WTC11 (cell line): ENCODE results near the gene TNS2. TPM values are rescaled to one million over a fixed set of nuclear protein-coding genes. Genes with fewer than 3 reads are reported as not detected.
"Not testable (repeated sequence)": the region's sequence is repeated elsewhere in the genome, so short reads cannot be mapped to it uniquely, and the experiment has no call there.

ENCODE experiments used
- ATAC-seq: fragments of 200-7000 bp; cut with Tn5 transposase; 2 replicates; pipeline ENCODE4 v1.10.0; 2021; ENCODE audit warnings: mild to moderate bottlenecking, moderate library complexity
- CTCF ChIA-PET: fragments of 300-600 bp; sonication (Branson Sonifier 250); formaldehyde crosslinking; loops from one replicate; lab custom pipeline; 2021; ENCODE audit warnings: antibody characterized with exemption; lab: Charles Lee
- POLR2A ChIA-PET: fragments of 350-600 bp; sonication (Branson Sonifier 250); formaldehyde crosslinking; loops from one replicate; lab custom pipeline; 2021; ENCODE audit warnings: antibody characterized with exemption; lab: Charles Lee
- DNase-seq: peaks from one replicate; pipeline ENCODE4 v3.0.0; 2021; ENCODE audit warnings: low spot score
- H3K27ac Mint-ChIP-seq: 2 replicates; pipeline ENCODE4 v1.8.0; 2021; ENCODE audit warnings: mixed read lengths
- H3K27me3 Mint-ChIP-seq: 2 replicates; pipeline ENCODE4 v1.8.0; 2021; ENCODE audit warnings: low read depth, mild to moderate bottlenecking, moderate library complexity, mixed read lengths
- H3K36me3 Mint-ChIP-seq: 2 replicates; pipeline ENCODE4 v1.8.0; 2021; ENCODE audit warnings: mixed read lengths
- H3K4me1 Mint-ChIP-seq: 2 replicates; pipeline ENCODE4 v1.8.0; 2022; ENCODE audit warnings: mixed read lengths
- H3K4me3 Mint-ChIP-seq: 2 replicates; pipeline ENCODE4 v1.8.0; 2021; ENCODE audit warnings: mild to moderate bottlenecking, moderate library complexity, mixed read lengths
- H3K9me3 Mint-ChIP-seq: 2 replicates; pipeline ENCODE4 v1.8.0; 2021; ENCODE audit warnings: mixed read lengths
- E2F1 ChIP-seq: sonication (generic); formaldehyde crosslinking; IDR thresholded peaks from 2 replicates; pipeline ENCODE4 v1.8.0; 2022; ENCODE audit warnings: mild to moderate bottlenecking, missing genetic modification reagents
- ESRRA ChIP-seq: sonication (generic); formaldehyde crosslinking; IDR thresholded peaks from 2 replicates; pipeline ENCODE4 v1.8.1; 2022; ENCODE audit warnings: mild to moderate bottlenecking, missing genetic modification reagents, borderline replicate concordance
- FOXK1 ChIP-seq: sonication (generic); formaldehyde crosslinking; IDR thresholded peaks from 2 replicates; pipeline ENCODE4 v1.8.0; 2022; ENCODE audit warnings: mild to moderate bottlenecking, moderate library complexity, missing genetic modification reagents
- MAX ChIP-seq: sonication (generic); formaldehyde crosslinking; IDR thresholded peaks from 2 replicates; pipeline ENCODE4 v1.8.0; 2022; ENCODE audit warnings: mild to moderate bottlenecking, missing genetic modification reagents
- NFATC4 ChIP-seq: fragments of 250-450 bp; sonication (Bioruptor Pico); IDR thresholded peaks from 2 replicates; pipeline ENCODE4 v1.9.0; 2021; ENCODE audit warnings: mild to moderate bottlenecking
- NR2C2 ChIP-seq: sonication (generic); formaldehyde crosslinking; IDR thresholded peaks from 2 replicates; pipeline ENCODE4 v1.8.0; 2022; ENCODE audit warnings: mild to moderate bottlenecking, missing genetic modification reagents
- TEAD4 ChIP-seq: sonication (generic); formaldehyde crosslinking; IDR thresholded peaks from 2 replicates; pipeline ENCODE4 v1.8.0; 2022; ENCODE audit warnings: mild to moderate bottlenecking, missing genetic modification reagents
- TP53 ChIP-seq: sonication (generic); formaldehyde crosslinking; IDR thresholded peaks from 2 replicates; pipeline ENCODE4 v1.8.1; 2023; ENCODE audit warnings: mild to moderate bottlenecking, missing genetic modification reagents
- ZBTB21 ChIP-seq: sonication (generic); formaldehyde crosslinking; IDR thresholded peaks from 2 replicates; pipeline ENCODE4 v1.8.1; 2023; ENCODE audit warnings: mild to moderate bottlenecking, missing genetic modification reagents, borderline replicate concordance
- ZNF232 ChIP-seq: sonication (generic); formaldehyde crosslinking; IDR thresholded peaks from 2 replicates; pipeline ENCODE4 v1.8.0; 2022; ENCODE audit warnings: mild to moderate bottlenecking, missing genetic modification reagents
- ZNF416 ChIP-seq: fragments of 250-450 bp; sonication (Bioruptor Pico); IDR thresholded peaks from 2 replicates; pipeline ENCODE4 v1.9.0; 2021; ENCODE audit warnings: mild to moderate bottlenecking, inconsistent platforms
- ZNF423 ChIP-seq: fragments of 250-450 bp; sonication (Bioruptor Pico); IDR thresholded peaks from 2 replicates; pipeline ENCODE4 v2.1.2; 2022; ENCODE audit warnings: mild to moderate bottlenecking, moderate library complexity
- total RNA-seq: library from RNA; stranded (reverse); gene quantifications from 3 replicates; pipeline ENCODE4 v1.2.3, GENCODE V29; 2021
- TF ChIP-seq, protein P1 (sequence below): fragments of 250-450 bp; sonication (Bioruptor Pico); IDR thresholded peaks from 2 replicates; pipeline ENCODE4 v1.9.0; 2021; ENCODE audit warnings: mild to moderate bottlenecking
- TF ChIP-seq, protein P2 (sequence below): sonication (generic); formaldehyde crosslinking; IDR thresholded peaks from 2 replicates; pipeline ENCODE4 v1.8.0; 2022; ENCODE audit warnings: mild to moderate bottlenecking, missing genetic modification reagents
- TF ChIP-seq, protein P3 (sequence below): sonication (generic); formaldehyde crosslinking; IDR thresholded peaks from 2 replicates; pipeline ENCODE4 v1.8.1; 2023; ENCODE audit warnings: mild to moderate bottlenecking, missing genetic modification reagents, borderline replicate concordance

The TNS2 gene
- total RNA-seq, 1 experiment from 2014 or later, result 7.7 TPM

GRCh38 chr12:53107122-53107521, 57.3 kb downstream of the TNS2 start:
- DNase-seq, result no peak
- CTCF ChIA-PET, result no interaction called here
- H3K36me3 Mint-ChIP-seq, result no peaks in the 10 kb centered on the region; the same call in none of the 2 replicates
- H3K27me3 Mint-ChIP-seq, result peaks cover 16% of the 10 kb centered on the region
- H3K4me3 Mint-ChIP-seq, result 0 out of 2 replicates have a peak overlapping the region, but pooled peaks have one; percentile 18
- peaks cover 8% of the 10 kb centered on the region for H3K4me1 Mint-ChIP-seq
- no peak for TF ChIP-seq TEAD4
- TF ChIP-seq ZBTB21, result no peak
- TF ChIP-seq, protein P1, sequence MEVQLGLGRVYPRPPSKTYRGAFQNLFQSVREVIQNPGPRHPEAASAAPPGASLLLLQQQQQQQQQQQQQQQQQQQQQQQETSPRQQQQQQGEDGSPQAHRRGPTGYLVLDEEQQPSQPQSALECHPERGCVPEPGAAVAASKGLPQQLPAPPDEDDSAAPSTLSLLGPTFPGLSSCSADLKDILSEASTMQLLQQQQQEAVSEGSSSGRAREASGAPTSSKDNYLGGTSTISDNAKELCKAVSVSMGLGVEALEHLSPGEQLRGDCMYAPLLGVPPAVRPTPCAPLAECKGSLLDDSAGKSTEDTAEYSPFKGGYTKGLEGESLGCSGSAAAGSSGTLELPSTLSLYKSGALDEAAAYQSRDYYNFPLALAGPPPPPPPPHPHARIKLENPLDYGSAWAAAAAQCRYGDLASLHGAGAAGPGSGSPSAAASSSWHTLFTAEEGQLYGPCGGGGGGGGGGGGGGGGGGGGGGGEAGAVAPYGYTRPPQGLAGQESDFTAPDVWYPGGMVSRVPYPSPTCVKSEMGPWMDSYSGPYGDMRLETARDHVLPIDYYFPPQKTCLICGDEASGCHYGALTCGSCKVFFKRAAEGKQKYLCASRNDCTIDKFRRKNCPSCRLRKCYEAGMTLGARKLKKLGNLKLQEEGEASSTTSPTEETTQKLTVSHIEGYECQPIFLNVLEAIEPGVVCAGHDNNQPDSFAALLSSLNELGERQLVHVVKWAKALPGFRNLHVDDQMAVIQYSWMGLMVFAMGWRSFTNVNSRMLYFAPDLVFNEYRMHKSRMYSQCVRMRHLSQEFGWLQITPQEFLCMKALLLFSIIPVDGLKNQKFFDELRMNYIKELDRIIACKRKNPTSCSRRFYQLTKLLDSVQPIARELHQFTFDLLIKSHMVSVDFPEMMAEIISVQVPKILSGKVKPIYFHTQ, result no peak
- no peak for TF ChIP-seq ESRRA (CRISPR knock-in tag)
- TF ChIP-seq ZNF423, result no peak
- TF ChIP-seq, all 79 proteins: peak for 0
- Mint-ChIP-seq H3K9me3 (peaks cover 10% of the 10 kb centered on the region), H3K27ac (no peak overlapping the region)
- ATAC-seq, result no peak
- POLR2A ChIA-PET, result no interaction called here

DNA sequence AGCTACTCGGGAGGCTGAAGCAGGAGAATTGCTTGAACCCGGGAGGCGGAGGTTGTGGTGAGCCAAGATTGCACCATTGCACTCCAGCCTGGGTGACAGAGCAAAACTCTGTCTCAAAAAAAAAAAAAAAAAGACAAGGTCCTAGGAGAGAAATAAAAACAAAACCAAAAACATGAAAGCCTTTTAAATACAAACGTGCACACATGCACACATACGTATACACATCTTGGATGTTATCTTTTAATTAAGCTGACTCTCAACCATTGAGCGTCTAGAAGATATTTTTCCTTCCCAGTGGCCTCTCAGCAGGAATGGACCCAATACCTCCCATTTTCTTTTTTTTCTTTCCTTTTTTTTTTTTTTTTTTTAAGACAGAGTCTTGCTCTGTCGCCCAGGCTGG, 62.6 kb downstream of the TNS2 start:
- POLR2A ChIA-PET, H3K36me3 Mint-ChIP-seq, H3K4me3 Mint-ChIP-seq, ATAC-seq, H3K27ac Mint-ChIP-seq, DNase-seq, H3K4me1 Mint-ChIP-seq: not testable (repeated sequence)
- CTCF ChIA-PET, result interaction anchor here (0.7 kb wide), 2 partner anchors 105 to 335 kb away, joined by 4 to 5 read pairs; partner anchors contain the start of gene KRT76
- Mint-ChIP-seq H3K27me3 (peaks cover 15% of the 10 kb centered on the region), H3K9me3 (peaks cover 10% of the 10 kb centered on the region)

DNA sequence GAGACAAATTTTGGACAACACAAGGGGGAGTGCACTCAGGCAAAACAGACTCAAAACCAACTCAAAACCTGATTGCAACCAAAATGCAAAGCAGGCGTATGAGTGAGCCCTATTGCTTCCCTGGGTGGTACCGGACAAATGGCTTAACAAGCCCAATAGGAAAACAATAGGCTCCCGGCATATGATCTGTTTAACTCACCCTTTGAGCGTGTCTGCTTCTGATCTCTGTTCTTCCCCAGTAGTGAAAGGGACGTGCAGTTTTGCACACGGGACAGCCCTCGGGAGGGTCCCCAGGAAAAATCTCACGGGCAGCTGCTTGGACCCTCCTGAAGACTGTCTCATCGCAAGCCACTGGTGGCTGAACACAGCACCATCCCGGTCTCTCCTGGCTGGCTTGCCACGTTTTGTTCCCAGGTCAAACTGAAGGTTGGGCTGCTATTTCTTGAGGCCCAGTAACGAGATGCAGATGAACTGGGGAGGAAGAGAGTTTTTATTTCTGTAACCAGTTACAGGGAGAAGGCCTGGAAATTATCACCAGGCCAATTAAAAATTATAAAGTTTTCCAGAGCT, 63.4 kb downstream of the TNS2 start:
- no peak for TF ChIP-seq E2F1
- TF ChIP-seq, protein P2, sequence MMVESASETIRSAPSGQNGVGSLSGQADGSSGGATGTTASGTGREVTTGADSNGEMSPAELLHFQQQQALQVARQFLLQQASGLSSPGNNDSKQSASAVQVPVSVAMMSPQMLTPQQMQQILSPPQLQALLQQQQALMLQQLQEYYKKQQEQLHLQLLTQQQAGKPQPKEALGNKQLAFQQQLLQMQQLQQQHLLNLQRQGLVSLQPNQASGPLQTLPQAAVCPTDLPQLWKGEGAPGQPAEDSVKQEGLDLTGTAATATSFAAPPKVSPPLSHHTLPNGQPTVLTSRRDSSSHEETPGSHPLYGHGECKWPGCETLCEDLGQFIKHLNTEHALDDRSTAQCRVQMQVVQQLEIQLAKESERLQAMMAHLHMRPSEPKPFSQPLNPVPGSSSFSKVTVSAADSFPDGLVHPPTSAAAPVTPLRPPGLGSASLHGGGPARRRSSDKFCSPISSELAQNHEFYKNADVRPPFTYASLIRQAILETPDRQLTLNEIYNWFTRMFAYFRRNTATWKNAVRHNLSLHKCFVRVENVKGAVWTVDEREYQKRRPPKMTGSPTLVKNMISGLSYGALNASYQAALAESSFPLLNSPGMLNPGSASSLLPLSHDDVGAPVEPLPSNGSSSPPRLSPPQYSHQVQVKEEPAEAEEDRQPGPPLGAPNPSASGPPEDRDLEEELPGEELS (CRISPR knock-in tag), result no peak
- no peak for TF ChIP-seq FOXK1 (CRISPR knock-in tag)
- no peak for TF ChIP-seq MAX (CRISPR knock-in tag)
- no peak for TF ChIP-seq TP53 (CRISPR knock-in tag)
- TF ChIP-seq ZNF416 (CRISPR knock-in tag), result no peak
- TF ChIP-seq NR2C2, result no peak
- Mint-ChIP-seq H3K4me1 (0 out of 2 replicates have a peak, but pooled peaks cover 2% of the 10 kb centered on the region), H3K4me3 (no peak overlapping the region), H3K36me3 (no peaks in the 10 kb centered on the region; the same call in none of the 2 replicates), H3K27me3 (peaks cover 19% of the 10 kb centered on the region), H3K27ac (no peak overlapping the region), H3K9me3 (peaks cover 10% of the 10 kb centered on the region)
- no peak for ATAC-seq
- POLR2A ChIA-PET, result no interaction called here
- DNase-seq, result no peak
- CTCF ChIA-PET, result interaction anchor here (0.7 to 2.2 kb wide), 5 partner anchors 14 to 336 kb away, joined by 3 to 6 read pairs (median 5); partner anchors contain the start of gene KRT76

- no peak for ATAC-seq
- H3K9me3 Mint-ChIP-seq, result peaks cover 10% of the 10 kb centered on the region
- H3K27ac Mint-ChIP-seq, result no peak overlapping the region
- no peak overlapping the region for H3K4me3 Mint-ChIP-seq
- no peak for DNase-seq
- no peaks in the 10 kb centered on the region; the same call in none of the 2 replicates for H3K36me3 Mint-ChIP-seq
- peaks cover 23% of the 10 kb centered on the region for H3K27me3 Mint-ChIP-seq
- CTCF ChIA-PET, result interaction anchor here (1.0 to 2.2 kb wide), 4 partner anchors 15 to 84 kb away, joined by 3 to 6 read pairs (median 5); no protein-coding TSS in a partner anchor
- 0 out of 2 replicates have a peak, but pooled peaks cover 2% of the 10 kb centered on the region for H3K4me1 Mint-ChIP-seq
- POLR2A ChIA-PET, result no interaction called here
- TF ChIP-seq NFATC4 (CRISPR knock-in tag), result no peak
- no peak for TF ChIP-seq ZNF232
- TF ChIP-seq, protein P3, sequence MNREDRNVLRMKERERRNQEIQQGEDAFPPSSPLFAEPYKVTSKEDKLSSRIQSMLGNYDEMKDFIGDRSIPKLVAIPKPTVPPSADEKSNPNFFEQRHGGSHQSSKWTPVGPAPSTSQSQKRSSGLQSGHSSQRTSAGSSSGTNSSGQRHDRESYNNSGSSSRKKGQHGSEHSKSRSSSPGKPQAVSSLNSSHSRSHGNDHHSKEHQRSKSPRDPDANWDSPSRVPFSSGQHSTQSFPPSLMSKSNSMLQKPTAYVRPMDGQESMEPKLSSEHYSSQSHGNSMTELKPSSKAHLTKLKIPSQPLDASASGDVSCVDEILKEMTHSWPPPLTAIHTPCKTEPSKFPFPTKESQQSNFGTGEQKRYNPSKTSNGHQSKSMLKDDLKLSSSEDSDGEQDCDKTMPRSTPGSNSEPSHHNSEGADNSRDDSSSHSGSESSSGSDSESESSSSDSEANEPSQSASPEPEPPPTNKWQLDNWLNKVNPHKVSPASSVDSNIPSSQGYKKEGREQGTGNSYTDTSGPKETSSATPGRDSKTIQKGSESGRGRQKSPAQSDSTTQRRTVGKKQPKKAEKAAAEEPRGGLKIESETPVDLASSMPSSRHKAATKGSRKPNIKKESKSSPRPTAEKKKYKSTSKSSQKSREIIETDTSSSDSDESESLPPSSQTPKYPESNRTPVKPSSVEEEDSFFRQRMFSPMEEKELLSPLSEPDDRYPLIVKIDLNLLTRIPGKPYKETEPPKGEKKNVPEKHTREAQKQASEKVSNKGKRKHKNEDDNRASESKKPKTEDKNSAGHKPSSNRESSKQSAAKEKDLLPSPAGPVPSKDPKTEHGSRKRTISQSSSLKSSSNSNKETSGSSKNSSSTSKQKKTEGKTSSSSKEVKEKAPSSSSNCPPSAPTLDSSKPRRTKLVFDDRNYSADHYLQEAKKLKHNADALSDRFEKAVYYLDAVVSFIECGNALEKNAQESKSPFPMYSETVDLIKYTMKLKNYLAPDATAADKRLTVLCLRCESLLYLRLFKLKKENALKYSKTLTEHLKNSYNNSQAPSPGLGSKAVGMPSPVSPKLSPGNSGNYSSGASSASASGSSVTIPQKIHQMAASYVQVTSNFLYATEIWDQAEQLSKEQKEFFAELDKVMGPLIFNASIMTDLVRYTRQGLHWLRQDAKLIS (CRISPR knock-in tag), result no peak
Measured at GRCh38 chr12:53113951-53114350, 64.1 kb downstream of the TNS2 start.
